Renal pelvis (tissue), 4 donors: ENCODE measurements around the gene PRUNE2. TPM values are rescaled to one million over a fixed set of nuclear protein-coding genes. Genes with fewer than 3 reads are reported as not detected.
"Not testable (repeated sequence)": the region's sequence is repeated elsewhere in the genome, so short reads cannot be mapped to it uniquely, and the experiment has no call there.

Experiments used
- DNase-seq: peaks from one replicate; pipeline ENCODE4 v3.0.0-alpha.2; 2013
- polyA plus RNA-seq, 3 donors: library from polyadenylated mRNA; unstranded; fragments of 120-200 nt; gene quantifications; one replicate each; pipeline ENCODE4 v1.2.1, GENCODE V29; 2013; ENCODE audit not compliant: insufficient read length in 3 of 3

Gene PRUNE2
- polyA plus RNA-seq, 3 donors: 12.0 to 16.8 (median 14.1) TPM

DNA sequence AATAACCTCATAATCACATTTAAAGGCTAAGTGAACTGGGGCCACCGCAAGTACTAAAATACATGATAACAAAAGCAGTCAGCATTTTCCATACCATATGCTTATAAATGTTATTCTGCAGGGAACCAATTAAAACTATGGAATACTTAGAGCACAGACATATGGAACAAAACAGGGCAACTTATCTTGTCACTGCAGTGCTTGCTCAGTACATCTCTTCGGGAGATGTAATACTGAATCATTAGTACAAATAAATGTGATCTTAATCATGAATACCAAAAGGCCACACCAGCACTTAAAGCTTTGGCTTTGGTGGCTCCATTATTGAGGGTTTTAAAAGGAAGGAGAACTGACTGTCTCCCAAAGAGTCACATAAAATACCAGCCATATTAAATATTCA lies 32.1 kb downstream of the PRUNE2 start:
- DNase-seq: no peak

DNA sequence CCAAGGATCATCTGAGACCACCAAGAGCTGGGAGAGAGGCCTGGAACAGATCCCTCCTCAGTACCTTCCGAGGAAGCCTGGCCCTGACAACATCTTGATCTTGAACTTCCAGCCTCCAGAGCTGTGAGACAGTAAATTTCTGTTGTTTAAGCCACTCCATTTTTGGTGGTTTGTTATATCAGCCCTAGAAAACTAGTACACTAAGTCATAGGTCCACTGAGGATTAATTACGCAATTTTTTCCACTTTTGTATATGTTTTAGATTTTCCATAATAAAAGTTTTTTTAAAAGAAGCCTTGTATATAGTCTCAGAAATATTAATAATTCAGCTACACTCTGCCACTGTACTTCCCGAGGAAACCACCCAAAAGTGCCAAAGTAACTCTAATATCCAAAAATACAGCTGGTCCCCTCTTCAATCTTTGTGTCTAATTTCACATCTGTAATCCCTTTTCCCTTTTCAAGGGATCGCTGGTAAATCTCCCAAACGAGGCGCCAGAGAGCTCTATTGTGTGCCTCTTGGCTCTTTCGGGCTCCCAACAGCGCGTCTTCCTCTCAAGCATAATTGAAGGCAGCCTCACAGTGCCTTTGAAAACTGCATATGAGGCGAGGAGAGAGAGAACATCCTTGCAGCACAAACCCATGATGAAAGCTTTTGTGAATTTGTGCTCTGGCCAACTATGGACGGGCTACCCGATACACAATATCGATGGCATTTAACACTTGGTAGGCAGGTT lies 32.7 kb downstream of the PRUNE2 start:
- no peak for DNase-seq

- peak; percentile 28 for DNase-seq
These were observed 37.0 kb downstream of the PRUNE2 start for GRCh38 chr9:76868897-76869296.

- DNase-seq: peak; percentile 1
These were observed 39.2 kb downstream of the PRUNE2 start for GRCh38 chr9:76866689-76867088.

GRCh38 chr9:76863832-76864231 lies 42.1 kb downstream of the PRUNE2 start:
- no peak for DNase-seq

GRCh38 chr9:76859860-76860259 lies 46.1 kb downstream of the PRUNE2 start:
- DNase-seq: no peak

GRCh38 chr9:76858248-76858647 lies 47.7 kb downstream of the PRUNE2 start:
- DNase-seq: not testable (repeated sequence)

GRCh38 chr9:76856016-76856415 lies 49.9 kb downstream of the PRUNE2 start:
- DNase-seq: no peak

- DNase-seq: no peak
These were observed 50.9 kb downstream of the PRUNE2 start for GRCh38 chr9:76855015-76855414.

- DNase-seq: no peak
These were observed 53.9 kb downstream of the PRUNE2 start for GRCh38 chr9:76852026-76852425.

DNA sequence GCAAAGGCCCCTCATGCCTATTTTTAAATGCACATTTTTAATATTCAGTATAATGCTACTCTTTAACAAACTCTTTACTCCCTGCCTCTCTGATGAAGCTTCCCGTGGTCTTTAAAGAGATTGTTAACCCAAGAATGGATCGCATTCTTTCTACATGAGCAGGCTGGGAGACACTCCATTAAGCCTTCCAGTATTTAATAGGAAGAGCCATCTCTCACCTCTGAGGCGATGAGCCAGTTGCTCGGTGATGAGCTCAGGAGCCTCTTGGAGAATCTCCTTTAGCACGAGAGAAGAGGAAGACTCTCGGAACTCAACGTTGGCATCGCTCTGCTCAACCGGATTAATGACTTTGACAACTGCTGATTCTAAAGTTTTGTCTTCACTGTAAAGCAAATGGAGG lies 59.6 kb downstream of the PRUNE2 start:
- DNase-seq: no peak

DNA sequence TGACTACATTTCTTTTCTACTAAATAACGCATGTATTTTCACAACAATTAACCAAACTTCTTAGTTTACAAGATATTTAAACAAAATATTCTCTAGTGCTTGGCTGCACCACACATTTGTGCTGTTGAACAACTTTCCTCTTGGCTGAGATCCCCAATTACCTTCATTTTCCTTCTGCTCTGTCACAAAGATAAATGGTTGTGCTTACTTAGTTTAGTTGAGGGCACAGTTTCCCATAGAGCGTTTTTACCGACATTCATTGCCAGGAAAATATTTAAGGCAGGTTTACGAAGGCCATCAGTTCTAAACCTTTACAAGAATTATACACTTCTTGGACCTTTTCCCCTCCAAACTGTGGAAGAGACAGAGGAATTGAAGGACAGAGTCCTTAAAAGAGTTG lies 60.7 kb downstream of the PRUNE2 start:
- no peak for DNase-seq

- no peak for DNase-seq
These were observed 70.2 kb downstream of the PRUNE2 start for GRCh38 chr9:76835571-76836283.

GRCh38 chr9:76828447-76828846 lies 77.5 kb downstream of the PRUNE2 start:
- DNase-seq: no peak

- DNase-seq: no peak
These were observed 78.4 kb downstream of the PRUNE2 start for GRCh38 chr9:76827296-76828080.

DNA sequence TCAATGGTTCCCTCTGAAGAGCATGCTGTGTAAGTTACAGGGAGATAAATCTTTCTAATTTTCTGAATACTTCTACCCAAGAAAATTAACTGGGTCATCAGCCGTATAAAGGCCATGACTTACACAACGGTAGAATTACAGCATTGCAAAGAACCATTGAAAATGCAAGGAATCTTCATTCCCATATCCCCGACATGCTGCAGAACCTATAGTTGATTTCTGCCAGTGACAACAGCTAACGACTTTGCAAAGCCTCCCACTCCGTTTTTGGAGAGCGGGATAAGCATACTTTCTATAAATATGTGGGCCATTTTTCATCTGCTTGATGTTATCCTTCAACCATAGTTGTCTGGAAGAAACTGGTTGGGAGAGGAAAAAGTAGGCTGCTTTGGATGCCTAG lies 85.5 kb downstream of the PRUNE2 start:
- DNase-seq: no peak

DNA sequence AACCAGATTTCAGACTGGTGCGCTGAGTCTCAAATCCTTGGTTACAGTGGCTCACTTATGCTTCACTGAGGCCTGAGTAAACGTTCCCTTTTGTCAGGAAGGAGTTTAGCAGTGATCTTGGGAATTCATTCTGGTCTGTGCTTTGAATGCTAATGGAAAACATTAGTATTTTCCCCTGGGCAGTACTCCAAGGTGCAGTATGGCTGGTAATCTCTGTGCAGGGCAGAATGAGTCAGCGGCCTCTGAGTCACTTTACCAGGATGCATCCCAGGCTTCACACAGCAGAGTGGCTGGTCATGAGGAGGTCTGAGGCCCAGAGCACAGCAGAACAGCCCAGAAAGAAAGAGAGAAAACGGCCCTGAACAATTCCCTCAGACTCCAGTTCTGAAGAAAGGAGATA lies 87.6 kb downstream of the PRUNE2 start:
- DNase-seq: peak; percentile 15

- DNase-seq: no peak
These were observed 88.4 kb downstream of the PRUNE2 start for GRCh38 chr9:76817489-76817888.

DNA sequence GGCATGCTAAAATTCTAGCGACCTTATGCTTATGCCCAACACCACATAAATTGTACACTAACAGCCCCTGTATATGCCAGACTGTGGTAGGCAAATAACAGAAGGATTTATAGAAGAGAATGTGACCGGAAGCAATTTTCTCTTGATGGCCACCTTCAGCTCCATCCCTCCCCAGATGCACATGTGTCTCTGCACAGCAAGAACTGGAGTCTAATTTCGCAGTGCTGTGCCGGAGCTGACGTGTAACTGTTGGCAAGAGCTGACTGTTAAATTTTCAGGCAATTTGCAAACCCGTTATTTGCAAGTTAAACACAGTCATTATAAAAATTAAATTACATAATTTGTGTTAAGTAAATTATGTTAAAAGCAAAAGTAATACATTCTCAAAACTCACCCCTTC lies 93.3 kb downstream of the PRUNE2 start:
- no peak for DNase-seq

DNA sequence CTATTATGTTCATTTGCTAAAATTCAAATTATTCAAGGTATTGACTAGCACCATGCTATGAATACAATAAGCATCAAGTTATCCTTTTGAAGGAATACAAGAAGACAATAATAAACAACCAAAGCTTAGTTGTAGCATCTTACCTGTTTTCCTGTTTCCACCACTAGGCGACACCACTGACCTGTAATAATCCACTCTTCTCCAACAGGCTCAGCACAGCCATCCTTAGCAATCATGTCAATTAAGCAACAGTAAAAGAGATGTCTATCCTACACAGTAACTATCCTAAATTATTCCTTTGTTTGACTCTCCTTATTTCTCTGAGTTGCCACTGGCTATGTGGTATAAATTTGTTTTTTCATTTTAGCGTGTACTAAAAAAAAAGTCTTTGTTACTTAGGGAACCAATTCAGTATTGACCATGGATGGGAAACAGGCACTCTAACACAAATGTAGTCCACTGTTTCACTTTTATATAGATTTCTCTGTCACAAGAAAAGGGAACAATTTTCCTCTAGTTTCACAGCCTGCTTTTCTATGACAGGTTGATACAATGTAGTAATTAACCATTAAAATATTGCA lies 95.4 kb downstream of the PRUNE2 start:
- DNase-seq: peak; percentile 41

DNA sequence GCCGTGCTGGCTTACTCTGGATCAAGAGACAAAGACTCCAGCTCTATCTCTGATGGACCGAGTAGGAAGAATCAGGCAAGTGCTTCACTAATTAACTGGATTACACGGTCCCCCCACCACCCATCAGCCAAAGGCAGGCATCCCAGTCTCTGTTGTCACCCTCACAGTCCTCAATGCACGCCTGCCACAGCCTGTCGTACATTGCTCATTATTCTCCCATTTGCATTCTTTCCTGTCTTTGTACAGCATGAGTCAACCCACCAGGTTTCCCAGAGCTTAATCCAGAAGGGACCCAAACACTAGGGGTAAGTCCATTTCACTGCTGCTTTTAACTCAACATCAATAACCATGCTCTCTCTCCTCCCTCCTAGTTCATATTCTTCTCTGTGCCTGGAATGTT lies 97.3 kb downstream of the PRUNE2 start:
- DNase-seq: no peak

DNA sequence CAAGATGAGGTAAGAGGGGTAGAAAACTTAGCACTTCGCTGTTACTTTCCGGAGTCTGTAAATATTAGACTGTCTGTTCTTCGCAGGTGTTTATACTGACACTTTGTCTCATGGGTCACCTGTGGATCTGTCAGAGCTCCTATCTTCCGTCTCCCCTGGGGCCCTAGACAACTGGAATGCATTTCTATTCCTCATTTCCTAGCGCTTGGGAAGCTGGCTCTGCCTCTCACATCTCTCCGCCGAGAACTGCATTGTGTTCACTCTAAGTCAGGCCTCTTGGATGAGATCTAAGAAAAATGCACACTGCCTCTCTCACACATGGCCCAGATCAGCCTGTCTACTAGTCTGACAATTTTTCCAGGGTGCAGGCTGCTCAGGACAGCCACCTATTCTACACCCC lies 102.2 kb downstream of the PRUNE2 start:
- DNase-seq: no peak
